H9 (cell line): ENCODE measurements around the gene ADAMTS13. TPM values are rescaled to one million over a fixed set of nuclear protein-coding genes. Genes with fewer than 3 reads are reported as not detected.

Experiments
- DNase-seq: peaks from one replicate; pipeline ENCODE4 v3.0.0-alpha.2; 2017
- H2AFZ ChIP-seq: one replicate; pipeline ENCODE4 v1.6.1; 2013; ENCODE audit warnings: mild to moderate bottlenecking, low read length, control low read depth, moderate library complexity
- H2AK5ac ChIP-seq: 2 replicates; pipeline ENCODE4 v1.6.1; 2013; ENCODE audit warnings: low read length, control low read depth, mixed read lengths; ENCODE audit not compliant: insufficient read length
- H2BK120ac ChIP-seq: one replicate; pipeline ENCODE4 v1.6.1; 2013; ENCODE audit warnings: low read depth, mild to moderate bottlenecking, low read length, control low read depth, inconsistent platforms; ENCODE audit not compliant: poor library complexity, severe bottlenecking
- H2BK12ac ChIP-seq: 2 replicates; pipeline ENCODE4 v1.6.1; 2013; ENCODE audit warnings: low read length, control low read depth, mixed read lengths, low read depth; ENCODE audit not compliant: insufficient read length
- H2BK15ac ChIP-seq: 2 replicates; pipeline ENCODE4 v1.6.1; 2013; ENCODE audit warnings: low read depth, low read length, control low read depth
- H2BK20ac ChIP-seq: one replicate; pipeline ENCODE4 v1.6.1; 2013; ENCODE audit warnings: low read depth, mild to moderate bottlenecking, low read length, control low read depth, inconsistent platforms; ENCODE audit not compliant: poor library complexity, severe bottlenecking
- H2BK5ac ChIP-seq: 2 replicates; pipeline ENCODE4 v1.6.1; 2013; ENCODE audit warnings: low read length, control low read depth, mixed read lengths; ENCODE audit not compliant: insufficient read length
- H3K14ac ChIP-seq: 2 replicates; pipeline ENCODE4 v1.6.1; 2013; ENCODE audit warnings: low read length, control low read depth; ENCODE audit not compliant: insufficient read depth
- H3K18ac ChIP-seq: 2 replicates; pipeline ENCODE4 v1.6.1; 2013; ENCODE audit warnings: low read depth, mild to moderate bottlenecking, mixed read lengths, low read length, control low read depth; ENCODE audit not compliant: insufficient read length
- H3K23ac ChIP-seq: 2 replicates; pipeline ENCODE4 v1.6.1; 2013; ENCODE audit warnings: low read length, control low read depth, mixed read lengths, low read depth; ENCODE audit not compliant: insufficient read length
- H3K23me2 ChIP-seq: 2 replicates; pipeline ENCODE4 v1.6.1; 2013; ENCODE audit warnings: low read depth, mild to moderate bottlenecking, mixed read lengths, low read length, control low read depth; ENCODE audit not compliant: insufficient read length, poor library complexity, severe bottlenecking
- H3K27ac ChIP-seq: 2 replicates; pipeline ENCODE4 v1.5.1; 2013; ENCODE audit warnings: low read length, control low read depth, mixed read lengths, low read depth; ENCODE audit not compliant: insufficient read length
- H3K27me3 ChIP-seq: 2 replicates; pipeline ENCODE4 v1.6.1; 2013; ENCODE audit warnings: low read length, control low read depth, inconsistent platforms; ENCODE audit not compliant: insufficient read depth
- H3K4ac ChIP-seq: 2 replicates; pipeline ENCODE4 v1.6.1; 2013; ENCODE audit warnings: low read depth, mild to moderate bottlenecking, control low read depth, inconsistent platforms, low read length, moderate library complexity
- H3K4me1 ChIP-seq: 2 replicates; pipeline ENCODE4 v1.6.1; 2013; ENCODE audit warnings: low read length, control low read depth, inconsistent platforms; ENCODE audit not compliant: insufficient read depth
- H3K4me2 ChIP-seq: 2 replicates; pipeline ENCODE4 v1.6.1; 2013; ENCODE audit warnings: low read length, control low read depth, mixed read lengths; ENCODE audit not compliant: insufficient read length, insufficient read depth
- H3K56ac ChIP-seq: 2 replicates; pipeline ENCODE4 v1.6.1; 2013; ENCODE audit warnings: low read depth, mild to moderate bottlenecking, mixed read lengths, low read length, control low read depth; ENCODE audit not compliant: insufficient read length
- H3K79me1 ChIP-seq: 2 replicates; pipeline ENCODE4 v1.6.1; 2013; ENCODE audit warnings: low read depth, mild to moderate bottlenecking, moderate library complexity, low read length, control low read depth, inconsistent platforms; ENCODE audit not compliant: insufficient read depth, poor library complexity, severe bottlenecking
- H3K79me2 ChIP-seq: 2 replicates; pipeline ENCODE4 v1.6.1; 2013; ENCODE audit warnings: low read length, control low read depth, inconsistent platforms; ENCODE audit not compliant: insufficient read depth
- H3K9ac ChIP-seq: 2 replicates; pipeline ENCODE4 v1.6.1; 2013; ENCODE audit warnings: low read length, control low read depth, mixed read lengths; ENCODE audit not compliant: insufficient read length; ENCODE audit errors: extremely low read depth
- H3K9me3 ChIP-seq: one replicate; pipeline ENCODE4 v1.6.1; 2013; ENCODE audit warnings: low read depth, low read length, inconsistent platforms; ENCODE audit not compliant: control insufficient read depth
- H3T11ph ChIP-seq: one replicate; pipeline ENCODE4 v1.6.1; 2013; ENCODE audit warnings: mild to moderate bottlenecking, low read length, control low read depth, inconsistent platforms
- H4K20me1 ChIP-seq: one replicate; pipeline ENCODE4 v1.6.1; 2013; ENCODE audit not compliant: control insufficient read depth, insufficient read length, insufficient read depth
- H4K5ac ChIP-seq: 2 replicates; pipeline ENCODE4 v1.6.1; 2013; ENCODE audit warnings: low read depth, mild to moderate bottlenecking, mixed read lengths, low read length, control low read depth; ENCODE audit not compliant: insufficient read length
- H4K8ac ChIP-seq: replicated peaks from 2 replicates; pipeline ENCODE4 v1.6.1; 2013; ENCODE audit warnings: low read length, control low read depth, mixed read lengths, low read depth; ENCODE audit not compliant: insufficient read length
- H4K91ac ChIP-seq: 2 replicates; pipeline ENCODE4 v1.6.1; 2013; ENCODE audit warnings: low read depth, mild to moderate bottlenecking, moderate library complexity, mixed read lengths, low read length, control low read depth; ENCODE audit not compliant: insufficient read length
- H3K27ac Mint-ChIP-seq, 3 experiments: 2 replicates in 2 of 3; 3 replicates in 1 of 3; pipeline ENCODE4 v1.8.0; 2020 to 2021; ENCODE audit warnings: mixed read lengths in 3 of 3, mild to moderate bottlenecking in 1 of 3, moderate library complexity in 1 of 3
- H3K27me3 Mint-ChIP-seq: 2 replicates; pipeline ENCODE4 v1.8.0; 2021; ENCODE audit warnings: low read depth, mild to moderate bottlenecking, moderate library complexity, mixed read lengths
- H3K36me3 Mint-ChIP-seq, 3 experiments: 2 replicates in 2 of 3; 3 replicates in 1 of 3; pipeline ENCODE4 v1.8.0; 2020 to 2021; ENCODE audit warnings: low read depth in 3 of 3, mixed read lengths in 3 of 3; ENCODE audit not compliant: insufficient read depth in 1 of 3
- H3K4me1 Mint-ChIP-seq, 2 experiments: 2 replicates each; pipeline ENCODE4 v1.8.0; 2020; ENCODE audit warnings: mixed read lengths in 2 of 2
- H3K4me3 Mint-ChIP-seq, 2 experiments: 2 replicates in 1 of 2; 3 replicates in 1 of 2; pipeline ENCODE4 v1.8.0; 2020 to 2021; ENCODE audit warnings: mild to moderate bottlenecking in 2 of 2, mixed read lengths in 2 of 2, moderate library complexity in 1 of 2
- H3K9me3 Mint-ChIP-seq, 2 experiments: 2 replicates in 1 of 2; 3 replicates in 1 of 2; pipeline ENCODE4 v1.8.0; 2020; ENCODE audit warnings: mild to moderate bottlenecking in 2 of 2, mixed read lengths in 2 of 2, moderate library complexity in 1 of 2
- CTCF ChIP-seq: fragments of 200-600 bp; sonication (generic); conservative IDR thresholded peaks from 3 replicates; pipeline ENCODE4 v1.8.0; 2021; ENCODE audit warnings: antibody characterized with exemption, mild to moderate bottlenecking
- WGBS: extraction: QIAGEN DNeasy Blood & Tissue Kit; methylation state at CpG from one replicate; pipeline ENCODE4 v1.1.7; 2013; ENCODE audit warnings: missing lambda C conversion rate, low lambda C conversion rate, mixed read lengths; ENCODE audit not compliant: insufficient read length; ENCODE audit errors: extremely low coverage; 5-methylcytosine and 5-hydroxymethylcytosine counted together
- total RNA-seq: library from RNA; stranded (reverse); gene quantifications from 2 replicates; pipeline ENCODE4 v1.2.1, GENCODE V29; 2021

The ADAMTS13 gene
- total RNA-seq, 1 experiment from 2014 or later, result 8.8 TPM

- H2BK15ac ChIP-seq, result no peak overlapping the region
- H3K4ac ChIP-seq, result no peak overlapping the region
- H3K23ac ChIP-seq, result no peak overlapping the region
- no peak overlapping the region for H2BK20ac ChIP-seq
- H3K23me2 ChIP-seq, result no peaks in the 10 kb centered on the region
- no CpG with 5 or more reads among the region's 23 CpGs for WGBS
- H3K9me3 Mint-ChIP-seq, result 0 out of 5 replicates have a peak, but pooled peaks cover 0 to 2% of the 10 kb centered on the region in 2 experiments
- no peaks in the 10 kb centered on the region for H3K79me2 ChIP-seq
- H3K4me1 Mint-ChIP-seq, result no peaks in the 10 kb centered on the region
- no peak overlapping the region for H2AK5ac ChIP-seq
- H3K14ac ChIP-seq, result no peak overlapping the region
- H3K27me3 ChIP-seq, result no peaks in the 10 kb centered on the region
- no peaks in the 10 kb centered on the region for H3K36me3 Mint-ChIP-seq
- H3K9me3 ChIP-seq, result no peaks in the 10 kb centered on the region
- no peak overlapping the region for H3K27ac ChIP-seq
- TF ChIP-seq CTCF, result no peak
- no peak overlapping the region for H2BK120ac ChIP-seq
- no peak overlapping the region for H4K8ac ChIP-seq
- no peak overlapping the region for H2AFZ ChIP-seq
- H3T11ph ChIP-seq, result no peak overlapping the region
- H3K4me2 ChIP-seq, result no peak overlapping the region
- no peak overlapping the region for H3K56ac ChIP-seq
- H4K20me1 ChIP-seq, result no peaks in the 10 kb centered on the region
- H4K5ac ChIP-seq, result no peak overlapping the region
- peaks cover 7% of the 10 kb centered on the region for H3K27me3 Mint-ChIP-seq
- no peak overlapping the region for H3K27ac Mint-ChIP-seq
- H3K79me1 ChIP-seq, result no peaks in the 10 kb centered on the region
- no peak overlapping the region for H4K91ac ChIP-seq
- H3K4me1 ChIP-seq, result no peaks in the 10 kb centered on the region
- DNase-seq, result no peak
- no peak overlapping the region for H3K9ac ChIP-seq
- no peak overlapping the region for H3K4me3 Mint-ChIP-seq
- H2BK12ac ChIP-seq, result no peak overlapping the region
- no peak overlapping the region for H2BK5ac ChIP-seq
- no peak overlapping the region for H3K18ac ChIP-seq
Observed at GRCh38 chr9:133493845-133494540, 71.8 kb downstream of the ADAMTS13 start.
